ENCODE results near the gene CBLN4. TPM values are rescaled to one million over a fixed set of nuclear protein-coding genes. Genes with fewer than 3 reads are reported as not detected.

CBLN4 gene
- not detected in 2 replicates for total RNA-seq

GRCh38 chr20:56005389-56005715, at the start of gene CBLN4:
CBLN4 (minus strand) TSS chr20:56005519; CDS start chr20:56004171, 1,348 bp downstream.

Other genes with a start within 250 kb of the CBLN4 start
- gene MC3R, start 243.2 kb upstream of the CBLN4 start, total RNA-seq: not detected in 2 replicates